ENCODE measurements around the gene BOC.

BOC gene

DNA sequence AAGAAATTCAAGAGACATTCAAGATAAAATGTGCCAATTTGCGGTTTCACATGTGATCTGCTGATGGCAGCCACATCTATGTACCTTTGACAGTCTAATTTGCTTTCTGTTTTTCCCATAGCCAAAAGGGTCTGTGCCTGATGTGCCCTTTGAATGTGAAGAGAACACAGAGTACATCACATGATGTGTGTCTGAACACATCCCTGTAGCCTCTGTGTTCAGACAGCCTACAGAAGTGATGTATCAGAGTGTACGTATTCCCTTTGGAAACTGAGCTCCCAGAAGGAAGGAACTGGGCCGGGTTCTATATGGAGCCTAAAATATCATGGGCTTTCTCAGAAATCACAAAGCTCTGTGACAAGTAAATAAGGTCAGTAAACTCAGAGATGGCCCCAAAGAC is 52.4 kb downstream of the BOC start:
- no peak overlapping the region for H3K4me3 ChIP-seq (ENCODE audit: low read depth, low read length)
- no peak for DNase-seq (ENCODE audit: low read depth)

DNA sequence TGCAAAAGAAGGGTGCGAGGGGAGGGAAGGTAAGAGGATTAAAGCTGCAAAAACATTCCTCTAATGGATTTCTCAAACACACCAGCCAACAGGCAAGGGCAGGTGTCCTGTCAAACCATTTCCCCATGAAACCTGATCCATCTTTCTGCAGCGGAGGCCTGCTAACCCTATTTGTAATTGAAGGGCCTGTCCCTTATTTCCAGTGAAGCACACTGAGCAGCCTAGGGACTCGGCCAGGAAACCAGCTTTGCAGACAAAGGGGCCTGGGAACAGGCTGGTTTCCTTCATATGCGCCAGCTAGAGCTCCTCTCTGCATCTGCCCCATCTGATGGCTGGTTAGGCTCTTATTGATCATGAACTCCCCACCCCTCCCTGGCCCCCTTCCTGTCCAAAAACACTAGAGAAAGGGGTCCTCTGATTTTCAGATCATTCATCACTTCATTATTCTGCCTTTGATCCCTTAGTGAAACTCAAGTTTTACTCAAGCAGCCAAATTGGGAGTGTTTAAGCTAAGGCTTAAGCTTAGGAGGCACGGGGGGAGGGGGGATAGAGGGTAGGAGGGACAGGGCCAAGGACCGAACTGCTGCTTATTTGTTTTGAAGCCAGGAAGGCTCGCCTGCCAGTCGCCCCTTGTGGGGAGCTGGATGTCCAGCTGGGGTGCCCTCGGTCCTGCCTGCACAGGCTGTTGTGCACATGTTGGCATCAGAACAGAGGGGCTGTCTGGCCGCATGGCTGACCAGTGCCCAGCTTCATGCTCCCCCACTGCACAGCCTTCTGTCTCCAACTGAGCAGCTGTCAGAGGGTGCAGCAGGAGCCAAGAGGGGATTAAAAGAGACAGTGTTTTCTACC is 53.1 kb downstream of the BOC start:
- DNase-seq (ENCODE audit: low read depth) = no peak
- no peak overlapping the region for H3K4me3 ChIP-seq (ENCODE audit: low read depth, low read length)

DNA sequence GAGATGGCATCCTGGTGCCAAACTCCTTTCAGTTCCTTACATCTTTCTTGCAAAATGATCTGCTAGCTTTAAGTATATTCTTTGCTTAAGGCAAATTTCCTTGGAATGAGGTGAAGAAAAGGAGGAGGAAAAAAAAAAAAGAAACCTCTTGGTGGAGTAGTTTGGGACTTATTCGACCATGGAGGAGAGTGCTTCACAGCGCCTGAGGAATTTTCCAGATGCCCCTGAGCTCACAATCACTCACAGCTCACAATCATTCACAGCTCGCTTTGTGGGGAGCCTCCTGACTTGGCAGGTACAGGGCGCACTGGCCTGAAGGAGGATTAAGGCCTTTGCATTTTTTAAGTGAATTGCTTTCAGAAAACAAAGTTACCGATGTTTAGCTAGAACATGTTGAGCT is 53.9 kb downstream of the BOC start:
- no peak overlapping the region for H3K4me3 ChIP-seq (ENCODE audit: low read depth, low read length)
- DNase-seq (ENCODE audit: low read depth) = no peak

DNA sequence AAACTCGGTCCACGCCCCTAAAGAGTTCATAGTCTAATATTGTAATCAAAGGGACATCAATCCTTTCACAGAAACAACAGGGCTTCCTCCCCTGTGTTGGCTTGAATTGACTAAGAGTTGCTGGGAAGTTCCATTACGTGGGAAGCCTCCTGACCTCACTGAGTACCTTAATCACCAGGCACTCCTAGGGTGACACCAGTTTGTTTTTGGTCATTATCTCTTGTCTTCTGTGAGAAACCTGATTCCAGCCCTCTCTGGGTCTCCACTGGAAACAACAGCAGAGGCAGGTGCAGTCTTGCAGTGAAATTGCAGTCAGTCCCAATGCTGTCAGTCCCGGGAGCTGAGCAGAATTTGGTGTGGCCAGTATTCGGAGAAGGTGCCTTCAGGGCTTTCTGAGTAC is 55.4 kb downstream of the BOC start:
- H3K4me3 ChIP-seq (ENCODE audit: low read depth, low read length) = no peak overlapping the region
- no peak for DNase-seq (ENCODE audit: low read depth)

DNA sequence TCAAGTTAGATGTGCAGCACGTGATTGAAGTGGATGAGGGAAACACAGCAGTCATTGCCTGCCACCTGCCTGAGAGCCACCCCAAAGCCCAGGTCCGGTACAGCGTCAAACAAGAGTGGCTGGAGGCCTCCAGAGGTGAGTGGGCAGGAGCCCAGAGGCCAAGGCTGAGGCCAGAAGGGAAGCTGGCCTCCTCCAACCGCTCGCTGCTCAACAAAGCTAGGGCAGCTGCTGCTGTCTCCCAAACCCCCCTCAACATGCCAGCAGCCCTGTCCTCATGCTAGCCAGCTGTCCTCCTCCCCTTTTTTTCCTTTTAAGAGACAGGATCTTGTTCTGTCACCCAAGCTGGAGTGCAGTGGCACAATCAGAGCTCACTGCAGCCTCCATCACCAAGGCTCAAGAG is 57.0 kb downstream of the BOC start:
- H3K4me3 ChIP-seq (ENCODE audit: low read depth, low read length) = no peak overlapping the region
- no peak for DNase-seq (ENCODE audit: low read depth)

DNA sequence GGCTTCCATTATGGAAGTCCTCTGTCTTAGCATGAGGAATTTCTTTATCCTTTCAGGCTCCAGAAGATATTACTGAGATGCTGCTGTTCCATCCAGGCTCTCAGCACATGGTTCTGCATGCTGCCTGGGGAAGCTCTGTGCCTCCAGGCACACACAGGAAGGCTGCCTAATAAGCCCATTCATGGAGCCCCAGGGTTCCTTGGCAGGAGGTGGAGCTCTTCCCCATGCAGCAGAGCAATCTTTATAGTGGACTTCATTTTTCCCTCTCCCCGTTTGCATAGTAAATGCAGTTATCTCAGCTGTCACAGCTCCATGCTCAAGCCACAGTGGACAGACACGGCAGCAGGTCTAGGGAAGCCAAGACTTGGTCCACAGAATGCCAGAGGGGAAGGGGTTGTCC is 57.6 kb downstream of the BOC start:
- H3K4me3 ChIP-seq (ENCODE audit: low read depth, low read length) = no peak overlapping the region
- DNase-seq (ENCODE audit: low read depth) = no peak

DNA sequence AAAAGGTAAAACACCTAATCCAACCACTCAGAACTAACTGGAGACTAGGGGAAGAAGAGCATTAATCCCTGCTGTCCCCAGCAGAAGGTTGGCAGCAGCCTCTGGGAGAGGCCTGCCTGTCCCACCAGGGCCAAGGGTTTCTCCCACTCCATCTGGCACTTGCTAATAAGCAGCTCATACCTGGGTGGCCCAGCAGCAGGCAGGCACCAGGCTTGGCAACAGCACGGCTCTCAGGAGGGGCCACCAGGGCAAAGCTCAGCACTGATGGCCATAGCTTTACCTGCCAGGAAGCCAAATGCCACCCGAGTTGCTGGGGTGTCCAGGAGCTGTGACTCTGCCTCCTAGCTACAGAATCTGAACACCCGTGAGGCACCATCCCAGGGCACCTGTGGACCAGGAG is 58.3 kb downstream of the BOC start:
- H3K4me3 ChIP-seq (ENCODE audit: low read depth, low read length) = no peak overlapping the region
- no peak for DNase-seq (ENCODE audit: low read depth)

DNA sequence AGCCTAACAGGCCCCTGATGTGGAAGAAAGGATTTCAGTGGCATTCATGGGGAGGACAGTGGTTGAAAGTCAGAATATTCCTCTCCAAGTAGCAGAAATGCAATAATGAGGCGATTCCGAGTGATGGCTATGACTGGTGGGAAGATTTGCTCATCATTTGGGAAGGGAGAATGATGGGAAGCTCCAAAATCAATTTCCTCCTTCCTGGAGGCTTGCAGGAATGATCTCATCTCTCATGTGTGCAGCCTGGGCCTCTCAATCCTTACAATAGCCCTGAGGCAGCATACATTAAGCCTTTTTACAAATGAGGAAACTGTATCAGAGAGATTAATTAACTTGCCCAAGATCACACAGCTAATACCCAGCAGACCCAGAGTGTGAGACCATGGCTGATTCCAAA is 58.7 kb downstream of the BOC start:
- no peak for DNase-seq (ENCODE audit: low read depth)
- no peak overlapping the region for H3K4me3 ChIP-seq (ENCODE audit: low read depth, low read length)

DNA sequence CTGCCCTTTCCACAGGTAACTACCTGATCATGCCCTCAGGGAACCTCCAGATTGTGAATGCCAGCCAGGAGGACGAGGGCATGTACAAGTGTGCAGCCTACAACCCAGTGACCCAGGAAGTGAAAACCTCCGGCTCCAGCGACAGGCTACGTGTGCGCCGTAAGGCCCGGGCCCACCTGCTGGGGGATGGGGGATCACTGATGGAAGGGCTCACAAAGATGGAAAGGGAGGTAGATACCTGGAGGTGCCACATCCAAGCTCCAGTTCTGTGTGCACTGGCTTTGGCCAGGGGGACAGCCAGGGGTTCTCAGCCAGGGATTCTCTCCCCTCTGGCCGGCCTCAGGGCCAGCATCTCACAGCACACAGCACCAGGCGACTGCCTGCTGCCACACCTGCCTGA is 59.4 kb downstream of the BOC start:
- no peak overlapping the region for H3K4me3 ChIP-seq (ENCODE audit: low read depth, low read length)
- DNase-seq (ENCODE audit: low read depth) = no peak

DNA sequence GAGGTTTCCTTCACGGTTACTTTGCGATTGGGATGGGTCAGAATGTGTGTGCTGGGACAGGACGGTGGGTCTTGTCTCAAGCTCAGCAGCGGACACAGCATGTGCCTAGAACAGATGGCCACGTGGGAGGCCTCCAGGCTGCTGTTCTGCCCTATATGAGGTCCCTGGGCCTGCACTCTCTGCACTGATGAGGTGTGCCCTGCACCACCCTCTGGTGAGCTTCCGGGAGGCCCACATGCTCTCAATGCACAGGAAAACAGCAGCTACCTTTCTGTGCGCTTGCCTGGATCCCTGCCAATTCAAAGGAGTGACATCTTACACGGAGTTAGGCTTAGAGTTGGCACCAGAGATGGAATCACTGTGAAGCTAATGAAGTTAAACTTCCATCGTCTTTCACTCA is 59.8 kb downstream of the BOC start:
- no peak overlapping the region for H3K4me3 ChIP-seq (ENCODE audit: low read depth, low read length)
- no peak for DNase-seq (ENCODE audit: low read depth)

DNA sequence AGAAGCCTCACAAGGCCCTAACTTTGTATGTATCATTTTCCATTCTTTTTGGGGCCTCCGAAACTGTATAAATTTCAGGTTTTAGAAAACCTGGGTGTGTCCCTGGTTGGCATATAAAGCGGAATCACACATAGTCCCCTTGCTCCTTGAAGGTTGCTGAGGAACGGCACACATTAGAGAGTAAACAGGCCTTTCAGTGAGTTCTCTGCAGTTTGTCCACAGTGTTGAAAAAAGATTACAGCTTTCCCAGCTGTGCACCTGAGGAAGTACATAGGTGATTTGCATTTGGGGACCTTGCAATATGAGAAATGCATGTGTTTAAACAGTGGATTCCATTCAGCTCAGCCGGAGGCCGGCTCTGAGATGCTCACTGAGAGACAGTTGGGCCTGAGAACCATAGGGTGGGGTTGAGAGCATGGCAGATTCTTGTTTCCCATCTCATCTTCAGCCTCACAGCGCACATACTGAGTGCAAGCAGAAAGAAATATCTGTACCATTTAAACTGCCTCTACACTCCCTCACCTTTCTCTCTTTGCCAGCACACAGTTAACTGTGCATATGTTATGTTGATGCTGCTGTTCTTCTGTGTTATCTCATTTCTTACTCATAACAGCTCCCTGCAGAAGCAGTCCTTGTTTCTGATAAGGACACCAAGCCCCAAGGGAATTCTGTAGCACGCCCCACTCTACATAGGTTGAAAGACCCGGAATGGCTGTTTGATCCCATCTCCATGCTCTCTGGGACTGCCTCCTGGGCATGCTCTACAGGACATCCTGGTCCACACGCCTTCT is 60.4 kb downstream of the BOC start:
- no peak overlapping the region for H3K4me3 ChIP-seq (ENCODE audit: low read depth, low read length)
- DNase-seq (ENCODE audit: low read depth) = no peak

DNA sequence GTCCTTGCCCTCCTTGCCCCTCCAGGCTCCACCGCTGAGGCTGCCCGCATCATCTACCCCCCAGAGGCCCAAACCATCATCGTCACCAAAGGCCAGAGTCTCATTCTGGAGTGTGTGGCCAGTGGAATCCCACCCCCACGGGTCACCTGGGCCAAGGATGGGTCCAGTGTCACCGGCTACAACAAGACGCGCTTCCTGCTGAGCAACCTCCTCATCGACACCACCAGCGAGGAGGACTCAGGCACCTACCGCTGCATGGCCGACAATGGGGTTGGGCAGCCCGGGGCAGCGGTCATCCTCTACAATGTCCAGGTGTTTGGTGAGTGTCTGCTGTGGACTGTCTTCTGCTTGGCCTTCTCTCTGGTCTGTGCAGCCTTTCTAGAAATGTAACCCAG is 61.0 kb downstream of the BOC start:
- H3K4me3 ChIP-seq (ENCODE audit: low read depth, low read length) = no peak overlapping the region

DNA sequence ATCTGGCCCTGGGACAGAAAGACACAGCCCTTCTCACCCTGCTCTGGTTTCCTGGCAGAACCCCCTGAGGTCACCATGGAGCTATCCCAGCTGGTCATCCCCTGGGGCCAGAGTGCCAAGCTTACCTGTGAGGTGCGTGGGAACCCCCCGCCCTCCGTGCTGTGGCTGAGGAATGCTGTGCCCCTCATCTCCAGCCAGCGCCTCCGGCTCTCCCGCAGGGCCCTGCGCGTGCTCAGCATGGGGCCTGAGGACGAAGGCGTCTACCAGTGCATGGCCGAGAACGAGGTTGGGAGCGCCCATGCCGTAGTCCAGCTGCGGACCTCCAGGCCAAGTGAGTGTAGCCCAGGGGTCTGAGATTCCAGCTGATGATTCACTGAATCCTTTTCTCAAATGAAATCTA is 61.7 kb downstream of the BOC start:
- no peak overlapping the region for H3K4me3 ChIP-seq (ENCODE audit: low read depth, low read length)
- DNase-seq (ENCODE audit: low read depth) = no peak

More for the DNA sequence above, 61.0 kb downstream of the BOC start:
- DNase-seq (ENCODE audit: low read depth) = no peak

DNA sequence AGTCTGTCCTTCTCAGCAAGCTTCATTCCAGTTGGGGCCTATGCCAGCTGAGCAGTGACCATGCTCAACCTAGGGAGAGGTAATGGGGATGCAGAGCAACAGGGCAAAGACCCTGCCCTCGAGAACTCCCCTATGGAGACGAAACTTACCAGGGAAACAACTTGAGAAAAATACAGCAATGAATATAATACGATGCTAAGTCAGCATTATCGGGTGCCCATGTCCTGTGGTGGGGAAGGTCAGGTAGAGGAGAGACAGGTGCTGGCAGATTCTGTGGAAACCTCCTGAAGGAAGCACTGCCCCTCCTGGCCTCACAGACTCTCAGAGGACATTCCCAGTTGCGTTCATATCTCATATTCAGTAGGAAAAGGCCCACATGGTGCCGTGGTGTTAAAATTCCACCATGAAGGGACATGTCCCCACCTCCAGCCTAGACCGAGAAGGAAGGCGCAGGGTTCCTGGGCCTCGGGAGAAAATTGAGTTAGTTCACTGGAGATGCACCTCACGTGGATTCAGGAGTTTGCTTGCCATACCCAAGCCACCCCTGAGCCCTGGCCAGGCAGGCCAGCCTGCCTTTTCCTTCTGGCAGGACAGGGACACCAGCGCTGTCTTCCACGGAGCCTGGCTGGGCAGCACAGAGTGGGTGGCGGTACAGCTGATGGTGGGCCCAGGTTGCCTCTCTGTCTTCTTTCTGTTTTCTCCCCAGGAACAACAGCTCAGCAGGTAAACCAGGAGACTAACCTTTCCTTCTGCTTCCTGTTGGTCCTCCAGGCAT is 62.4 kb downstream of the BOC start:
- DNase-seq (ENCODE audit: low read depth) = no peak
- H3K4me3 ChIP-seq (ENCODE audit: low read depth, low read length) = no peak overlapping the region

DNA sequence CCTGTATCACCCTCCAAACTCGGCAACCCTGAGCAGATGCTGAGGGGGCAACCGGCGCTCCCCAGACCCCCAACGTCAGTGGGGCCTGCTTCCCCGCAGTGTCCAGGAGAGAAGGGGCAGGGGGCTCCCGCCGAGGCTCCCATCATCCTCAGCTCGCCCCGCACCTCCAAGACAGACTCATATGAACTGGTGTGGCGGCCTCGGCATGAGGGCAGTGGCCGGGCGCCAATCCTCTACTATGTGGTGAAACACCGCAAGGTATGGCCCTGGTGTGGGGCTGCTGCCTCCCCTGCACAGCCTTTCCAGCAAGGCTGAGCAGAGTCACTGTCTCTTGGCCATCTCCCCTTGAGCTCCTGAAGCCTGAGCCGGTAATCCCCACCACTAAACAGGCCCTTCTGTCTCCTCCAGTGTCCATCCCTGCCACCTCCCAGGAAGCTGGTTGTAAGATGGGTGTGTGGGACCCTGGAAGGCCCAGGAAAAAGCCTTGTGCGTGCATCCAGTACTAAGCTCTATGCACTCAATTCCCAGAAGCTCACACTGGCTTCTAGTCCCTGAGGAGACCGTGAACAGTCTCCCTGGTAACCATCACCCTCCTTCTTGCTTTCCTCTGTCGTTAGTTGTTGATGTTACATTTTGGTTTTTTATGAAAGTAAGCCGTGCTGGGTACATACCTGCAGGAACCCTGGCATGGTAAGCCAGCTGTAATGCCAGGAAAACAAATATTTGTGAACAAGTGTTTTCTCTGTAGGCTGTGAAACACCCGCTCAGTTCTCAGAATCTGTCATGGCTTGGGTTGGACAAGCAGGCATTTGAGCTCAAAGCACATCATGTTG is 63.3 kb downstream of the BOC start:
- no peak overlapping the region for H3K4me3 ChIP-seq (ENCODE audit: low read depth, low read length)
- no peak for DNase-seq (ENCODE audit: low read depth)

DNA sequence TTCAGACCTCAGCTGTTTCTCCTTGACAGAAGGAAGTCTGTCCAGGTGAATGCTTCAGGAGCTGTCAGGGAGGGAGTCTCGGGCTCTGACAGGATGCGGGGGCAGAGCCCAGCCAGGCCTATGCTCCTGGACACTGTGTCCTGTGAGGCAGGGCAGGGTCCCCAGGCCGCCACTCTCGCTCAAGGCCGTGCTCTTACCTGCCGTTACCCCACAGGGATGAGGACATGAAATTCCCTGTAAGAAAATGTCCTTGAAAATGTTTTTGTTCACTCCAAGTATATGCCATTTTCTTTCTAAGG is 63.9 kb downstream of the BOC start:
- no peak for DNase-seq (ENCODE audit: low read depth)
- H3K4me3 ChIP-seq (ENCODE audit: low read depth, low read length) = no peak overlapping the region

DNA sequence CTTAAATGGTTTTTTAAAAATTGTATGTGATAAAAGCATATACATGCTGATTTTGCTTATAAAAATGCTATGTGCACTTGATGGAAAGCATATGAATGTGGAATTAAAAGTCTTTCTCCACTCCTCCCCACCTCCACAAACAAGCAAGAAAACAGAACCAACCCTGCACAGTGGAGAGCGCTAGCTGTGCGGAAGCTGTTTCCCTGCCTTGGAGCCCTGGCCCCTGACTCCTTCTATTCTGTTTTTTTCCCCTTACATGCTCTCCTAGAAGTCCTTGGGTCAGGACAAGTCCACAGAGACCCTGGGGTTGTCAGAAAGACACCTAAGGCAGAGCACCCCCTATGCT is 64.2 kb downstream of the BOC start:
- no peak overlapping the region for H3K4me3 ChIP-seq (ENCODE audit: low read depth, low read length)
- DNase-seq (ENCODE audit: low read depth) = no peak

DNA sequence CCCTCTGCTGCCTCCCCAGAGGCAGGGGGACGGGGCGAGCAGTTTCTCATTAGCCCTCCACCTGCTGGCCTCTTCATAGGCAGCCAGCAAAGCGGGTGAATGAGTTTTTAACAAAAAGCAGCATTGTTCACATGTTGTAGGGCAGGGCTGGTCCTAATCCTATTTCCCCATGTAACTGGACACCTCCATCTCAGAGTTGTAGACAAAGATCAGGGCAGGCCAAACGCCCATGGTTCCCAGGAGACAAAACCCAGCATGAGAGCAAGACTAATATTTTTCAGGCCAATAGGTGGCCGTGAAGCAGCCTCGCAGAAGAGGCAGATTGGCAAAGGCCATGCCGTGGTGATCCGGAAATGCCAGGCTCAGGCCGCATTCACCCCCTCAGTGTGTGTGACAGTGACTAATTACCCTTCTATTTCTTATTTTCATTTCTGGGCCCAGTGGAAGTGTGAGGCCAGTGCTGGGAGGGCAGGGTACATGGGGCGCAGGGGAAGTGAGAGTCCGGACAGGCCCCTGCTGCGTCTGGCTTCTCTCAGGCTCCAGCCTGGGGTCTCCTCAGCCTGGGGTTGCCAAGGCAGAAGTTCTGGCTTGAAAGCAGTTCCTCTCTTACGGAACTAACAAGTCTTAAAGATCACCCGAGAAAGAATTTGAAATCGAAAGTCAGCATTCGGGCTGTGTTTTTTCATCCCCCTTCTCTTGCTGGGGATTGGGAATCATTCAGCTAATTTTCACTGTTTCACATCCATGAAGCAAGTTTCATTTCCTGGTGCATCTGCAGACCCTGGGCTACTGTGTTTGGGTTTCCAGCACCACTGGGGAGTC is 64.8 kb downstream of the BOC start:
- DNase-seq (ENCODE audit: low read depth) = peak; percentile 57
- peak overlapping the region; percentile 30 for H3K4me3 ChIP-seq (ENCODE audit: low read depth, low read length)

DNA sequence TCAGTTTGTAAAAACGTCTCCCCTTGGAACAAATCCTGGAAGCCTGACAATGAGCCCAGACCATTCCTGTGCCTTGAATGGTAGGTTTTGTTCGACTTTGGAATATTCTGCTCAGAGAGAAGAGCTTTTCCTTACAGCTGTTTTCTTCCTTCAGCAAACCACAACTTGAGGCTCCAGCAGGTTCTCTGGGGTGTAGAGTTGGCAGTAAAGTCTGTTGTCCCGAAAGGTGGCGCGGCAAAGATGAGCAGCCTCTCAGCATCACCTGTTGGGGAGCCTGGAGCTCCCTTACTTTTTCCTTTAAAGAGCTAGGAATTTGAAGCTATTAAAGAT is 65.4 kb downstream of the BOC start:
- no peak for DNase-seq (ENCODE audit: low read depth)
- H3K4me3 ChIP-seq (ENCODE audit: low read depth, low read length) = peak overlapping the region; percentile 30

Measured in skeletal muscle cell (primary cell).